ENCODE data around the gene ROBO1. TPM values are rescaled to one million over a fixed set of nuclear protein-coding genes. Genes with fewer than 3 reads are reported as not detected.
A peak's percentile ranks its signal among the peaks of the same experiment; 100 is the strongest.

The ROBO1 gene
- total and polyA plus RNA-seq, 4 donors, result 68.8 to 181 (median 106) TPM

DNA sequence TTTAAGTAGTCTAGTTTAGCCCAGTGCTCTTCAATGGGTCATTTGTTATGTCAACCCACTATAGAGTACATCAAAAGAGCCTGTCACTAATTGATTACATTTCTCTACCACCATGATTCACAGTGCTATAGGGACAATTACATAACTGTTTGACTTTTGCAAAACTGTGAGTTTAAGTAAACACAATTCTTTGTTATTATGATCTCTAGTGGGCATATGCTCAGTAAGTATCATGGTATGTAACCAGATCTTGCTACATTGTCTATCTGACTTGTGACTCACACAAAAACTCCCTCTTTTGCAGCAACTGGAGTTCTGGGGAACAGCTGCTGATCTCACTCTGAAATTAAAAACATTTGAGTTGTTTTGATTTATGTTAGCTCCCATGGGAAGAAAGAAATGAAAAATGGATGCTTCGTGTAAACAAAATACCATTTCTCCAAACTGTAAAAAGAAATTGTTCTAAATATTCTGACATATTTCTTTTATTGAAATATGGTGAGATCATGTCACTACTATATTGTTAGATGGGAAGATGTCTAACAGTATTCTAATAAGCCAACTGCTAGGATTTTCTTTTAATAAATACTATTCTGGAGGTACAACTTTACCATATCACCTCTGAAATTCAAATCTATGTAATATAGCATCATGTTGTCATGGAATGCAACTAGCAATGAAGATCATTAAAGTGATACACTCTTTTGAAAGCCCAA is 470.4 kb downstream of the ROBO1 start:
- no peak overlapping the region for H3K4me3 ChIP-seq (ENCODE audit: low read depth, low read length)
- peak in 1 of 6 donors; percentile 13 for DNase-seq (ENCODE audit: low read depth in 4 of 6, low spot score in 6 of 6)
- H3K27ac ChIP-seq (ENCODE audit: low read depth, low read length), result no peak overlapping the region
- H3K4me1 ChIP-seq (ENCODE audit: control insufficient read depth, insufficient read depth, low read length), result no peaks in the 10 kb centered on the region
- WGBS (ENCODE audit: insufficient coverage), result no CpG with 5 or more reads among the region's 1 CpG
- no peaks in the 10 kb centered on the region for H3K36me3 ChIP-seq (ENCODE audit: control insufficient read depth, insufficient read depth, low read length)
- H3K9me3 ChIP-seq (ENCODE audit: control insufficient read depth, insufficient read depth, low read length), result peaks cover 1% of the 10 kb centered on the region
- H3K27me3 ChIP-seq (ENCODE audit: control insufficient read depth, insufficient read depth, low read length), result no peaks in the 10 kb centered on the region

DNA sequence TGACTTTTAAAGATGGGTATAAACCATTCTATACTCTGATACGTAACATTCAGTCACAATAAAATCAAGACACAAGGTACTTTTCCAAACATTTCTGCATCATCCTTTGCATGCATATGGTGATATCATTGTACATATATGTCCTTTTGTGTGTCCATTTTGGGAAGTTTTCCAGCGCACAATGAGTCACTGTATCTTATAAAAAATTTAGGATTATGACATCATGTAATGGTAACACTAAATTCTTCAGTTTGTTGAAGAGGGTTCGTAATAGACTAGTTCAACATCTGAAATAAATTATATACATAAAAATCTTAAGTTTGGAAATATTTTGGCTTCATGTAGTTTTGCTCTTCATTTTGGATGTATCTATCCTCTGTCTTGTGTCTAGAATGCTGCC is 480.9 kb downstream of the ROBO1 start:
- no peaks in the 10 kb centered on the region for H3K27me3 ChIP-seq (ENCODE audit: control insufficient read depth, insufficient read depth, low read length)
- DNase-seq (ENCODE audit: low read depth in 4 of 6, low spot score in 6 of 6), result no peak
- H3K36me3 ChIP-seq (ENCODE audit: control insufficient read depth, insufficient read depth, low read length), result no peaks in the 10 kb centered on the region
- no peak overlapping the region for H3K4me3 ChIP-seq (ENCODE audit: low read depth, low read length)
- H3K4me1 ChIP-seq (ENCODE audit: control insufficient read depth, insufficient read depth, low read length), result no peaks in the 10 kb centered on the region
- no peak overlapping the region for H3K27ac ChIP-seq (ENCODE audit: low read depth, low read length)
- no CpG with 5 or more reads among the region's 3 CpGs for WGBS (ENCODE audit: insufficient coverage)
- no peaks in the 10 kb centered on the region for H3K9me3 ChIP-seq (ENCODE audit: control insufficient read depth, insufficient read depth, low read length)

DNA sequence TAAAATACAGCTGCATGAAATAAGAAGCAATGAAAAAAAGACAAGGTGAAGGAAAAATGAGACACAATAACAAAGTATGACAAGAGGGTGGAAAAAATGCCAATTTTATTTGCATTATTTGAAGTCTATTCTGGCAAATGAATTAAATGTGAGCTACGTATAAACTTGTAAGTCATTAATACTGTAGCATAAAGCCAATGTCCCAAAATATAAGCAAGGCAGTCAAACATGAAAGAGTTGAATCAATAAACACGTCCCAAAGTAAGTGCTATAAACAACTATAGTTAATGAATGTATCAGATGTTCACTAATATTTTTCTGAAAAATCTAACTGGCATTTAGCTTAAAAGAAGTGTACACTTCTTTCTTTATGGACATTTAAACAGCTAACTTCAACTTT is 481.9 kb downstream of the ROBO1 start:
- Histone ChIP-seq H3K9me3 (ENCODE audit: control insufficient read depth, insufficient read depth, low read length) (no peaks in the 10 kb centered on the region), H3K4me1 (ENCODE audit: control insufficient read depth, insufficient read depth, low read length) (no peaks in the 10 kb centered on the region), H3K27ac (ENCODE audit: low read depth, low read length) (no peak overlapping the region), H3K27me3 (ENCODE audit: control insufficient read depth, insufficient read depth, low read length) (no peaks in the 10 kb centered on the region), H3K36me3 (ENCODE audit: control insufficient read depth, insufficient read depth, low read length) (no peaks in the 10 kb centered on the region), H3K4me3 (ENCODE audit: low read depth, low read length) (no peak overlapping the region)
- no peak for DNase-seq (ENCODE audit: low read depth in 4 of 6, low spot score in 6 of 6)
- WGBS (ENCODE audit: insufficient coverage), result no CpG with 5 or more reads among the region's 2 CpGs

DNA sequence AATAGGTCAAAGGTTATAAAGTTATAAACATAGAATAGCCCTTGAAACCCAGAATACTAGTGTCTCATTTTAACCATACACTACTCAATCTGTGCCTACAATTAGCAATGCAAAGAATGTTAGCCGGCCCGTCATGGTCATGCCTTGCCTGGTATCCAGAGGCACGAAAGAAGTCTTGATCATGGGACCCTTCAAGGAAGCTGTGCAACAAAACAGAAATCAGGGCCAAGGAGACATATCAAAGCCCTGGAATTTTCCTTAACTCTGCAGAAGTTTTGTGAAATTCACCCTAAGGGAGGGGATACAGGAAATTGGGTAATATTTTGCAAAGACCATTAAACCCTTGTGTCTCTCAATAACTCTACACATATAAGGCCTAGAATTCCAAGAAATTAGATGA is 482.4 kb downstream of the ROBO1 start:
- no peak for DNase-seq (ENCODE audit: low read depth in 4 of 6, low spot score in 6 of 6)
- Histone ChIP-seq H3K9me3 (ENCODE audit: control insufficient read depth, insufficient read depth, low read length) (no peaks in the 10 kb centered on the region), H3K36me3 (ENCODE audit: control insufficient read depth, insufficient read depth, low read length) (no peaks in the 10 kb centered on the region), H3K27me3 (ENCODE audit: control insufficient read depth, insufficient read depth, low read length) (no peaks in the 10 kb centered on the region), H3K4me1 (ENCODE audit: control insufficient read depth, insufficient read depth, low read length) (no peaks in the 10 kb centered on the region), H3K4me3 (ENCODE audit: low read depth, low read length) (no peak overlapping the region), H3K27ac (ENCODE audit: low read depth, low read length) (no peak overlapping the region)
- WGBS (ENCODE audit: insufficient coverage), result 90% methylated on average over 3 of the region's 3 CpGs

DNA sequence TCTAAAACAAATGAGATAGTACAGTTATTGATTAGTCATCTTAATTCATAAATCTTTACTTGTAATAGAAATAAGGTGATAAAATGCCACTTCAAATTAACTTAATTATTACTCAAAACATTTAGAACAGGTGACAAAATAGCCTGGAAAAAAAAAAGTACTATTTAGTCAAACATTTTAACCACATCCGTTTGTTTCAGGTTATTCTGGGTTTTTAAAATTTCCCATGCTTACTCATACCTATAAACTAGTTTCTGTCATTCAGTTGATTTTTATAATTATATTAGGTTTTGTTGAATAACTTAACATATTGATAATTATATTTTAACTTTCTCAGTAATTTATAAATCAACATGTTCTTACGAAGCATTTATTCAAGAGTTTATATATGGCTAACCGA is 483.0 kb downstream of the ROBO1 start:
- no peak for DNase-seq (ENCODE audit: low read depth in 4 of 6, low spot score in 6 of 6)
- no peaks in the 10 kb centered on the region for H3K27me3 ChIP-seq (ENCODE audit: control insufficient read depth, insufficient read depth, low read length)
- H3K27ac ChIP-seq (ENCODE audit: low read depth, low read length), result no peak overlapping the region
- no peaks in the 10 kb centered on the region for H3K9me3 ChIP-seq (ENCODE audit: control insufficient read depth, insufficient read depth, low read length)
- H3K4me1 ChIP-seq (ENCODE audit: control insufficient read depth, insufficient read depth, low read length), result no peaks in the 10 kb centered on the region
- no CpG with 5 or more reads among the region's 3 CpGs for WGBS (ENCODE audit: insufficient coverage)
- H3K36me3 ChIP-seq (ENCODE audit: control insufficient read depth, insufficient read depth, low read length), result no peaks in the 10 kb centered on the region
- no peak overlapping the region for H3K4me3 ChIP-seq (ENCODE audit: low read depth, low read length)

DNA sequence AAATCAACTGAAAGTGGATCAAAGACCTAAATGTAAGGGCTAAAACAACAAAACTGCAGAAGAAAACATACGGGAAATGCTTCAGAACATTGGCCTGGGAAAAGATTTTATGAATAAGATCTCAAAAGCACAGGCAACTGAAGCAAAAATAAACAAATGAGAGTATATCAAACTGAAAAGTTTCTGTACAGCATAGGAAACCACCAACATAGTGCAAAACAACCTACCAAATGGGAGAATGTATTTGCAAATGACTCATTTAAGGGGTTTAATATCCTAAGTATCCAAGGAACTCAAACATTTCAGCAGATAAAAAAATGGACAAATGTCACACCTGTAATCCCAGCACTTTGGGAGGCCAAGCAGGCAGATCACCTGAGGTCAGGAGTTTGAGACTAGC is 489.1 kb downstream of the ROBO1 start:
- H3K36me3 ChIP-seq (ENCODE audit: control insufficient read depth, insufficient read depth, low read length), result no peaks in the 10 kb centered on the region
- no peaks in the 10 kb centered on the region for H3K27me3 ChIP-seq (ENCODE audit: control insufficient read depth, insufficient read depth, low read length)
- DNase-seq (ENCODE audit: low read depth in 4 of 6, low spot score in 6 of 6), result no peak
- no peak overlapping the region for H3K27ac ChIP-seq (ENCODE audit: low read depth, low read length)
- WGBS (ENCODE audit: insufficient coverage), result no CpG with 5 or more reads among the region's 1 CpG
- no peak overlapping the region for H3K4me3 ChIP-seq (ENCODE audit: low read depth, low read length)
- H3K4me1 ChIP-seq (ENCODE audit: control insufficient read depth, insufficient read depth, low read length), result no peaks in the 10 kb centered on the region
- no peaks in the 10 kb centered on the region for H3K9me3 ChIP-seq (ENCODE audit: control insufficient read depth, insufficient read depth, low read length)

DNA sequence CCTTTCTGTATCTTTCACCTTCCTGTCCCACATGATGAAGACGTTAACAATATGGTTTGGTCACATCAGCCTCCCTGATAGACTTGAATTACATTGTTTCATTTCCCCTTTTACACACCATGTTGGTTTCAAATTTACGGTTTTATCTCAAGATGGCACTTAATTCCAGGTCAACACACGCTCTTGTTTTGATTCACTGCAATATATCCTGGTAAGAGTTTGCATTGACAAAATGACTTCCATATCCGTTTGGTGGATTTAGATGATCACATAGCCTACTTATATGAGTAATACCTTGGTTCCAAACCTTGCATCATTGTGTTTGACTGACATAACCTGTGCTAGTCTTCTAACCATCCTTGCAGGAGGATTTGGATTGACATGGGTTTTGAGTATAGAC is 499.4 kb downstream of the ROBO1 start:
- Histone ChIP-seq H3K36me3 (ENCODE audit: control insufficient read depth, insufficient read depth, low read length) (no peaks in the 10 kb centered on the region), H3K4me1 (ENCODE audit: control insufficient read depth, insufficient read depth, low read length) (no peaks in the 10 kb centered on the region), H3K9me3 (ENCODE audit: control insufficient read depth, insufficient read depth, low read length) (no peaks in the 10 kb centered on the region), H3K27me3 (ENCODE audit: control insufficient read depth, insufficient read depth, low read length) (no peaks in the 10 kb centered on the region), H3K4me3 (ENCODE audit: low read depth, low read length) (no peak overlapping the region), H3K27ac (ENCODE audit: low read depth, low read length) (no peak overlapping the region)
- no peak for DNase-seq (ENCODE audit: low read depth in 4 of 6, low spot score in 6 of 6)
- WGBS (ENCODE audit: insufficient coverage), result 86% methylated on average over 1 of the region's 4 CpGs

DNA sequence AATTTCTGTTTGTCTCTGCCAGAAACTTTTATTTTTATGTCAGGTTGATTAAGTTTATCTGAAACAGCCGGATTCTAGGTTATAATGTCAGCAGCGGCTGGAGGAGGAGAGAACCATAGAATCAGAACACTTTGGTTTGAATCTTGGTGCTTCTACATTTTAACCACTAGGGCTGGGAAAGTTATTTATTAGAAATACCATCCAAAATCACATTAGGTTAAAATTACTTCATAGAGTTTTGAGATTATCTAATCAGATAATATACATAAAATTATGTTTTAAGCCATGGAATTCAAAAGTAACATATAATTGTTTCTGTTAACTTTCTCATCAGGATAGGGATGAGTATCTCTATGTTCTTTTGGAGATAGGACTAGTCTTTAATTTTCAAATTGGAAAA is 502.9 kb downstream of the ROBO1 start:
- Histone ChIP-seq H3K4me1 (ENCODE audit: control insufficient read depth, insufficient read depth, low read length) (no peaks in the 10 kb centered on the region), H3K9me3 (ENCODE audit: control insufficient read depth, insufficient read depth, low read length) (no peaks in the 10 kb centered on the region), H3K4me3 (ENCODE audit: low read depth, low read length) (no peak overlapping the region), H3K27me3 (ENCODE audit: control insufficient read depth, insufficient read depth, low read length) (no peaks in the 10 kb centered on the region), H3K27ac (ENCODE audit: low read depth, low read length) (no peak overlapping the region), H3K36me3 (ENCODE audit: control insufficient read depth, insufficient read depth, low read length) (no peaks in the 10 kb centered on the region)
- WGBS (ENCODE audit: insufficient coverage), result no CpG with 5 or more reads among the region's 2 CpGs
- no peak for DNase-seq (ENCODE audit: low read depth in 4 of 6, low spot score in 6 of 6)

DNA sequence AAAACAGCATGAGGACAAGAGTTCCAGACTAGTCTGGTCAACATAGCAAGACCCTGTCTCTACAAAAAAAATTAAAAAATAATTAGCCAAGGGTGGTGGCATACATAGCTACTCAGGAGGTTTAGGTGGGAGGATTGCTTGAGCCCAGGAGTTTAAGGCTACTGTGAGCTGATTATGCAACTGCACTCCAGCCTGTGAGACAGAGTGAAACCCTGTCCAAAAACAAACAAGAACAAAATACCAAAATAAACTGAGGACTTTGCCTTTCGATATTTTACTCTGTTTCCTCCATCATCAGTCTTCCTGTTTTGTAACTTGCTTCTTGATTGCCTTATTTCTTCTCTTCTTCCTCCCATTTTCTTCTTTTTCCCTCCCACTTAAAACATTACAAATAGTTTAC is 504.4 kb downstream of the ROBO1 start:
- no peaks in the 10 kb centered on the region for H3K27me3 ChIP-seq (ENCODE audit: control insufficient read depth, insufficient read depth, low read length)
- no peaks in the 10 kb centered on the region for H3K9me3 ChIP-seq (ENCODE audit: control insufficient read depth, insufficient read depth, low read length)
- H3K36me3 ChIP-seq (ENCODE audit: control insufficient read depth, insufficient read depth, low read length), result no peaks in the 10 kb centered on the region
- H3K4me3 ChIP-seq (ENCODE audit: low read depth, low read length), result no peak overlapping the region
- DNase-seq (ENCODE audit: low read depth in 4 of 6, low spot score in 6 of 6), result no peak
- WGBS (ENCODE audit: insufficient coverage), result 100% methylated on average over 1 of the region's 1 CpG
- no peaks in the 10 kb centered on the region for H3K4me1 ChIP-seq (ENCODE audit: control insufficient read depth, insufficient read depth, low read length)
- H3K27ac ChIP-seq (ENCODE audit: low read depth, low read length), result no peak overlapping the region

DNA sequence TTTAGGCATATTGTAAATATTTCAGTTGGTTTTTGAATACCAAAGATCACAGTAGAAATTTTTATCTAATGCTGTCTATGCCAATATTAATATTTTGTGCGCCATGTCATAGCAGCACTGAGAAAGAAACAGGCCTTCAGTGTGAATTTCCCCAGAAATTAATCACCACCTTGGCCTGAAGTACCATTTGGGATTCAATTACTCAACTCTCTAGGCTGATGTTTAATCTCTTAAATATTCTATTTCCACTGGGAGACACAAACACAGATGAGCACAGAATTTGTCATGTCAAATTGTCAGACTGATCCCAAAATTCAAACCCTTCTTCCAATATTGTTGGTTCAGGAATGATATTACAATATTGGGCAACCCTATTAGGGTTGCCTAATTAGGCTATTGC is 509.3 kb downstream of the ROBO1 start:
- H3K27me3 ChIP-seq (ENCODE audit: control insufficient read depth, insufficient read depth, low read length), result no peaks in the 10 kb centered on the region
- no peak for DNase-seq (ENCODE audit: low read depth in 4 of 6, low spot score in 6 of 6)
- H3K36me3 ChIP-seq (ENCODE audit: control insufficient read depth, insufficient read depth, low read length), result no peaks in the 10 kb centered on the region
- no CpG with 5 or more reads among the region's 1 CpG for WGBS (ENCODE audit: insufficient coverage)
- no peak overlapping the region for H3K4me3 ChIP-seq (ENCODE audit: low read depth, low read length)
- H3K9me3 ChIP-seq (ENCODE audit: control insufficient read depth, insufficient read depth, low read length), result no peaks in the 10 kb centered on the region
- H3K27ac ChIP-seq (ENCODE audit: low read depth, low read length), result no peak overlapping the region
- no peaks in the 10 kb centered on the region for H3K4me1 ChIP-seq (ENCODE audit: control insufficient read depth, insufficient read depth, low read length)

All from spinal cord (tissue), 10 donors.